ENCODE data around the gene OGFOD3.

- no peak for TF ChIP-seq CTCF (IDR thresholded peaks at IDR 0.05; ENCODE audit: poor library complexity)
- TF ChIP-seq EZH2 (IDR thresholded peaks at IDR 0.05; ENCODE audit: borderline replicate concordance), result no peak
Observed at GRCh38 chr17:82457929-82458178, 39.5 kb upstream of the OGFOD3 start.

Data from hepatocyte (in vitro differentiated cells).